ENCODE data around the gene ENSA. TPM values are rescaled to one million over a fixed set of nuclear protein-coding genes. Genes with fewer than 3 reads are reported as not detected.
"Not testable (repeated sequence)": the region's sequence is repeated elsewhere in the genome, so short reads cannot be mapped to it uniquely, and the experiment has no call there.

Gene ENSA
- total RNA-seq, 1 experiment from 2014 or later, result 254 TPM

DNA sequence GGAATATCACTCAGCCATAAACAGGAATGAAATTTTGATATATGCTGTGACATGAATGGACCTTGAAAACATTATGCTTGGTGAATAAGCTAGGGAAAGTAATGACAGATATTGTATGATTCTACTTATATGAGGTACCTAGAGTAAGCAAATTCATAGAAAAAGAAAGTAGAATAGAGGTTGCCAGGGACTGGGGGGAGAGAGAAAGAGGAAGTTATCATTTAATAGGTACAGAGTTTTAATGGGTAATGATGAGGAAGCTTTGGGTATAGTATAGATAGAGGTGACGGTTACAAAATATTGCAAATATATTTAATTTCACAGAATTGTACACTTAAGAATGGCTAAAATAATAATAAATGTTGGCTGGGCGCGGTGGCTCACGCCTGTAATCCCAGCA, 31.2 kb upstream of the ENSA start:
- ATAC-seq, result no peak
- no peak for TF ChIP-seq MLX (CRISPR knock-in tag; IDR thresholded peaks at IDR 0.05)
- TF ChIP-seq, protein P1, sequence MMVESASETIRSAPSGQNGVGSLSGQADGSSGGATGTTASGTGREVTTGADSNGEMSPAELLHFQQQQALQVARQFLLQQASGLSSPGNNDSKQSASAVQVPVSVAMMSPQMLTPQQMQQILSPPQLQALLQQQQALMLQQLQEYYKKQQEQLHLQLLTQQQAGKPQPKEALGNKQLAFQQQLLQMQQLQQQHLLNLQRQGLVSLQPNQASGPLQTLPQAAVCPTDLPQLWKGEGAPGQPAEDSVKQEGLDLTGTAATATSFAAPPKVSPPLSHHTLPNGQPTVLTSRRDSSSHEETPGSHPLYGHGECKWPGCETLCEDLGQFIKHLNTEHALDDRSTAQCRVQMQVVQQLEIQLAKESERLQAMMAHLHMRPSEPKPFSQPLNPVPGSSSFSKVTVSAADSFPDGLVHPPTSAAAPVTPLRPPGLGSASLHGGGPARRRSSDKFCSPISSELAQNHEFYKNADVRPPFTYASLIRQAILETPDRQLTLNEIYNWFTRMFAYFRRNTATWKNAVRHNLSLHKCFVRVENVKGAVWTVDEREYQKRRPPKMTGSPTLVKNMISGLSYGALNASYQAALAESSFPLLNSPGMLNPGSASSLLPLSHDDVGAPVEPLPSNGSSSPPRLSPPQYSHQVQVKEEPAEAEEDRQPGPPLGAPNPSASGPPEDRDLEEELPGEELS (CRISPR knock-in tag; IDR thresholded peaks at IDR 0.05), result no peak
- TF ChIP-seq PRRX2 (CRISPR knock-in tag; IDR thresholded peaks at IDR 0.05), result no peak
- TF ChIP-seq TEAD4 (CRISPR knock-in tag; IDR thresholded peaks at IDR 0.05), result no peak
- no peak for TF ChIP-seq RORB (CRISPR knock-in tag; IDR thresholded peaks at IDR 0.05)
- no peak for TF ChIP-seq TCF7 (CRISPR knock-in tag; IDR thresholded peaks at IDR 0.05; ENCODE audit: low read depth)
- TF ChIP-seq ZNF416 (CRISPR knock-in tag; IDR thresholded peaks at IDR 0.05), result no peak
- TF ChIP-seq SOX15 (CRISPR knock-in tag; IDR thresholded peaks at IDR 0.05), result no peak
- TF ChIP-seq CBFB (CRISPR knock-in tag; IDR thresholded peaks at IDR 0.05; ENCODE audit: low read depth), result no peak
- no peak for TF ChIP-seq SMAD3 (CRISPR knock-in tag; IDR thresholded peaks at IDR 0.05; ENCODE audit: borderline replicate concordance)
- TF ChIP-seq, protein P2, sequence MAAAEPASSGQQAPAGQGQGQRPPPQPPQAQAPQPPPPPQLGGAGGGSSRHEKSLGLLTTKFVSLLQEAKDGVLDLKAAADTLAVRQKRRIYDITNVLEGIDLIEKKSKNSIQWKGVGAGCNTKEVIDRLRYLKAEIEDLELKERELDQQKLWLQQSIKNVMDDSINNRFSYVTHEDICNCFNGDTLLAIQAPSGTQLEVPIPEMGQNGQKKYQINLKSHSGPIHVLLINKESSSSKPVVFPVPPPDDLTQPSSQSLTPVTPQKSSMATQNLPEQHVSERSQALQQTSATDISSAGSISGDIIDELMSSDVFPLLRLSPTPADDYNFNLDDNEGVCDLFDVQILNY (CRISPR knock-in tag; IDR thresholded peaks at IDR 0.05), result no peak
- TF ChIP-seq, protein P3, sequence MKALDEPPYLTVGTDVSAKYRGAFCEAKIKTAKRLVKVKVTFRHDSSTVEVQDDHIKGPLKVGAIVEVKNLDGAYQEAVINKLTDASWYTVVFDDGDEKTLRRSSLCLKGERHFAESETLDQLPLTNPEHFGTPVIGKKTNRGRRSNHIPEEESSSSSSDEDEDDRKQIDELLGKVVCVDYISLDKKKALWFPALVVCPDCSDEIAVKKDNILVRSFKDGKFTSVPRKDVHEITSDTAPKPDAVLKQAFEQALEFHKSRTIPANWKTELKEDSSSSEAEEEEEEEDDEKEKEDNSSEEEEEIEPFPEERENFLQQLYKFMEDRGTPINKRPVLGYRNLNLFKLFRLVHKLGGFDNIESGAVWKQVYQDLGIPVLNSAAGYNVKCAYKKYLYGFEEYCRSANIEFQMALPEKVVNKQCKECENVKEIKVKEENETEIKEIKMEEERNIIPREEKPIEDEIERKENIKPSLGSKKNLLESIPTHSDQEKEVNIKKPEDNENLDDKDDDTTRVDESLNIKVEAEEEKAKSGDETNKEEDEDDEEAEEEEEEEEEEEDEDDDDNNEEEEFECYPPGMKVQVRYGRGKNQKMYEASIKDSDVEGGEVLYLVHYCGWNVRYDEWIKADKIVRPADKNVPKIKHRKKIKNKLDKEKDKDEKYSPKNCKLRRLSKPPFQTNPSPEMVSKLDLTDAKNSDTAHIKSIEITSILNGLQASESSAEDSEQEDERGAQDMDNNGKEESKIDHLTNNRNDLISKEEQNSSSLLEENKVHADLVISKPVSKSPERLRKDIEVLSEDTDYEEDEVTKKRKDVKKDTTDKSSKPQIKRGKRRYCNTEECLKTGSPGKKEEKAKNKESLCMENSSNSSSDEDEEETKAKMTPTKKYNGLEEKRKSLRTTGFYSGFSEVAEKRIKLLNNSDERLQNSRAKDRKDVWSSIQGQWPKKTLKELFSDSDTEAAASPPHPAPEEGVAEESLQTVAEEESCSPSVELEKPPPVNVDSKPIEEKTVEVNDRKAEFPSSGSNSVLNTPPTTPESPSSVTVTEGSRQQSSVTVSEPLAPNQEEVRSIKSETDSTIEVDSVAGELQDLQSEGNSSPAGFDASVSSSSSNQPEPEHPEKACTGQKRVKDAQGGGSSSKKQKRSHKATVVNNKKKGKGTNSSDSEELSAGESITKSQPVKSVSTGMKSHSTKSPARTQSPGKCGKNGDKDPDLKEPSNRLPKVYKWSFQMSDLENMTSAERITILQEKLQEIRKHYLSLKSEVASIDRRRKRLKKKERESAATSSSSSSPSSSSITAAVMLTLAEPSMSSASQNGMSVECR (CRISPR knock-in tag; IDR thresholded peaks at IDR 0.05; ENCODE audit: borderline replicate concordance), result no peak
- TF ChIP-seq IRF2 (CRISPR knock-in tag; IDR thresholded peaks at IDR 0.05; ENCODE audit: borderline replicate concordance, low read depth), result no peak
- no peak for TF ChIP-seq ZNF512 (CRISPR knock-in tag; IDR thresholded peaks at IDR 0.05; ENCODE audit: borderline replicate concordance)
- ChIA-PET POLR2A (no interaction called here), CTCF (no interaction called here)
- Mint-ChIP-seq H3K4me3 (no peak overlapping the region), H3K27ac (peak overlapping the region; percentile 26; the same call in 1 of the 2 replicates), H3K36me3 (peaks cover 51% of the 10 kb centered on the region), H3K27me3 (ENCODE audit: low read depth) (no peaks in the 10 kb centered on the region), H3K4me1 (peaks cover 13% of the 10 kb centered on the region), H3K9me3 (peaks cover 8% of the 10 kb centered on the region)
- no peak for DNase-seq (ENCODE audit: low spot score)

GRCh38 chr1:150657064-150657463, 27.7 kb upstream of the ENSA start:
- ATAC-seq; H3K27me3 Mint-ChIP-seq (ENCODE audit: low read depth); H3K27ac Mint-ChIP-seq; H3K9me3 Mint-ChIP-seq; DNase-seq (ENCODE audit: low spot score); H3K4me3 Mint-ChIP-seq; POLR2A ChIA-PET; CTCF ChIA-PET: not testable (repeated sequence)
- Mint-ChIP-seq H3K4me1 (peaks cover 20% of the 10 kb centered on the region), H3K36me3 (peaks cover 53% of the 10 kb centered on the region)

GRCh38 chr1:150654635-150655034, 25.2 kb upstream of the ENSA start:
- H3K4me3 Mint-ChIP-seq; H3K27me3 Mint-ChIP-seq (ENCODE audit: low read depth); H3K9me3 Mint-ChIP-seq; CTCF ChIA-PET; DNase-seq (ENCODE audit: low spot score); ATAC-seq: not testable (repeated sequence)
- Mint-ChIP-seq H3K36me3 (peaks cover 46% of the 10 kb centered on the region), H3K4me1 (peaks cover 27% of the 10 kb centered on the region), H3K27ac (peak overlapping the region; percentile 82)
- POLR2A ChIA-PET, result interaction anchor here (1.2 kb wide), 1 partner anchor 25 kb away, joined by 3 read pairs; the partner anchor contains the start of gene ENSA

All from WTC11 (cell line).